Measurements from ENCODE around the gene FAM120A.
"Not testable (repeated sequence)": the region's sequence is repeated elsewhere in the genome, so short reads cannot be mapped to it uniquely, and the experiment has no call there.

The FAM120A gene, protein sequence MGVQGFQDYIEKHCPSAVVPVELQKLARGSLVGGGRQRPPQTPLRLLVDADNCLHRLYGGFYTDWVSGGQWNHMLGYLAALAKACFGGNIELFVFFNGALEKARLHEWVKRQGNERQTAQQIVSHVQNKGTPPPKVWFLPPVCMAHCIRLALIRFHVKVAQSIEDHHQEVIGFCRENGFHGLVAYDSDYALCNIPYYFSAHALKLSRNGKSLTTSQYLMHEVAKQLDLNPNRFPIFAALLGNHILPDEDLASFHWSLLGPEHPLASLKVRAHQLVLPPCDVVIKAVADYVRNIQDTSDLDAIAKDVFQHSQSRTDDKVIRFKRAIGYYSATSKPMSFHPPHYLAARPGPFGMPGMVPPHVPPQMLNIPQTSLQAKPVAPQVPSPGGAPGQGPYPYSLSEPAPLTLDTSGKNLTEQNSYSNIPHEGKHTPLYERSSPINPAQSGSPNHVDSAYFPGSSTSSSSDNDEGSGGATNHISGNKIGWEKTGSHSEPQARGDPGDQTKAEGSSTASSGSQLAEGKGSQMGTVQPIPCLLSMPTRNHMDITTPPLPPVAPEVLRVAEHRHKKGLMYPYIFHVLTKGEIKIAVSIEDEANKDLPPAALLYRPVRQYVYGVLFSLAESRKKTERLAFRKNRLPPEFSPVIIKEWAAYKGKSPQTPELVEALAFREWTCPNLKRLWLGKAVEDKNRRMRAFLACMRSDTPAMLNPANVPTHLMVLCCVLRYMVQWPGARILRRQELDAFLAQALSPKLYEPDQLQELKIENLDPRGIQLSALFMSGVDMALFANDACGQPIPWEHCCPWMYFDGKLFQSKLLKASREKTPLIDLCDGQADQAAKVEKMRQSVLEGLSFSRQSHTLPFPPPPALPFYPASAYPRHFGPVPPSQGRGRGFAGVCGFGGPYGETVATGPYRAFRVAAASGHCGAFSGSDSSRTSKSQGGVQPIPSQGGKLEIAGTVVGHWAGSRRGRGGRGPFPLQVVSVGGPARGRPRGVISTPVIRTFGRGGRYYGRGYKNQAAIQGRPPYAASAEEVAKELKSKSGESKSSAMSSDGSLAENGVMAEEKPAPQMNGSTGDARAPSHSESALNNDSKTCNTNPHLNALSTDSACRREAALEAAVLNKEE

DNA sequence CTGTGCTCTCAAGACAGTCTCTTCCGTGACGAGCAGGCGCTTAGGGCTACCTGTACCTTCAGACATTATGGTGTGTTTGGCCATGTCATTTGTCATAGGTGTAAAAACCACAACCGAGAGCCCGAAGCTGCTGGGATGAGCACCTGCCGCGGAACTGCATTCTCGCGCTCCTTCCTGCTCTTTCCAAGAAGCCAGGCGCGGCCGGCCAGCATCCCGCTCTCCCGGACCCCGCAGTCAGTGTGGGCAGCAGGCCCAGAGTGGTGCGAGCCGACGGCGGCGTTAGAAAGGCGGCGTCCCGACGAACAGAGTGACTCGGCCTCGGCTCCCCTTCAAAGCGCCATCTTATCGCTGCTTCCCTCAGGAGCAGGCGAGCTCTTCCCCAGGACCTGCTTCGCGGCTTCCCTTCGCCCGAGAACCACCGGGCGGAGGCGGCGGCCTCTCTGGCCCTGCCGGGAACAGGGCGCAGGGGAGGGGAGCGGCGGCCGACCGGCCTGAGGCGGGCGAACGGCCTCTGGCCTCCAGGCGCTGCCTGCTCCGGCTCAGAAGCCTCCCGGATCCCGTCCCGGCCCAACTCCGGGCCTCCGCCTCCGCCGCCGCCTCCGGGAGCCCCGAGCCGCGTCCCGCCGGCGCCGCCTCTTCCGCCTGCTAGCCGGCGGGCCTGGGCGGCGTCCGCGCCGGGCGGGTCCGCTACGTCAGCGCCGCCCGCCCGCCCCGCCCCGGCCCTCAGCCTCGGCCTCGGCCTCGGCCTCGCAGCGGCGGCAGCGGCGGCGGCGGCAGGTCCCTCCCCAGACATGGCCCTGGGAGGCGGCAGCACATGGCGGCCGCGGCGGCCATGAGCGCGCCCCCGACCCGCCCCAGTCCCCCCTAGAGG, at the start of gene FAM120A:
Gene FAM120A (plus strand): TSS at position 741 of the 871 bp plus-strand sequence. CDS start 231 bp downstream, outside the sequence.
- DNase-seq: peak; percentile 77

DNA sequence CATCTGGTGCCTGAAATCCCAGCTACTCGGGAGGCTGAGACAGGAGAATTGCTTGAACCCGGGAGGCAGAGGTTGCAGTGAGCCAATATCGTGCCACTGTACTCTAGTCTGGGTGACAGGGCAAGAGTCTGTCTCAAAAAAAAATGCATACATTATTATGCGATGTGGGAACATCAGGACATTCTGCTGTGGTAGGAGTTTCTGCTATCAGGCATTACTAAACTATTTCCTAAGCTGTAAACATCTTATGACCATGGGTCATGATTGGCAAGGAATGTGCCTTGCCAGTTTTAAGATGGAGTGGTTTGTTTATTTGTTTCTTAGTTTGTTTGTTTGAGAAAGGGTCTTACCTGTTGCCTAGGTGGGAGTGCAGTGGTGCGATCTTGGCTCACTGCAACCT, 45.1 kb upstream of the FAM120A start:
- no peak for DNase-seq

DNA sequence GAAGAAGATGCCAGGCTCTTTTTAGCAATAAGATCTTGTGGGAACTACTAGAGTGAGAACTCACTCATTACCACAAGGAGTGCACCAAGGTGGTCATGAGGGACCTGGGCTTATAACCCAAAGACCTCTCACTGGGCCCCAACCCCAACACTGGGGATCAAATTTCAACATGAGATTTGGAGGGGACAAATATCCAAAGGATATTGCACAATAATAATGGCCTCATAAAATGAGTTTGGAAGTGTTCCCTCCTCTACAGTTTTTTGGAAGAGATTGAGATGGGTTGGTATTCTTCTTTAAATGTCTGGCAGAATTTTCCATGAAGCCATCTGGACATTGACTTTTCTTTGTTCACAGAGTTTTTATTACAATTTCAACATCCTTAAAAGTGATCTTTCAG, 38.0 kb upstream of the FAM120A start:
- no peak for DNase-seq

DNA sequence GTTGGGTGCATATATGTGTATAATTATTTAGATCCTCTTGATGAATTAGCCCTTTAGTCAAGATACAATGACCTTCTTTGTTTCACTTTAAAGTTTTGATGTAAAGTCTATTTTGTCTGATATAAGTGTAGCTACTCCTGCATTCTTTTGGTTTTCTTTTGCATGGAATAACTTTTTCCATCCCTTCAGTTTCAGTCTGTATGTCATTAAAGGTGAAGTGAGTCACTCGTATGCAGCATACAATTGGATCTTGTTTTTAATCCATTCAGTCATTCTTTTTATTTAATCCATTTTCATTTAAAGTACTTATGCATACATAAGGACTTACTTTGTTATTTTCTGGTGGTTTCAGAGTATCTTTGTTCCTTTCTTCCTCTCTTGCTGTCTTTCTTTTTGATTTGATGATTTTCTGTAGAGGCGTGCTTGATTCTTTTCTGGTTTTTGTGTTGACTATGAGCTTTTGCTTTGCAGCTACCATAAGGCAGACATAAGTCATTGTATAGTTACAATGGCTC, 36.3 kb upstream of the FAM120A start:
- no peak for DNase-seq

DNA sequence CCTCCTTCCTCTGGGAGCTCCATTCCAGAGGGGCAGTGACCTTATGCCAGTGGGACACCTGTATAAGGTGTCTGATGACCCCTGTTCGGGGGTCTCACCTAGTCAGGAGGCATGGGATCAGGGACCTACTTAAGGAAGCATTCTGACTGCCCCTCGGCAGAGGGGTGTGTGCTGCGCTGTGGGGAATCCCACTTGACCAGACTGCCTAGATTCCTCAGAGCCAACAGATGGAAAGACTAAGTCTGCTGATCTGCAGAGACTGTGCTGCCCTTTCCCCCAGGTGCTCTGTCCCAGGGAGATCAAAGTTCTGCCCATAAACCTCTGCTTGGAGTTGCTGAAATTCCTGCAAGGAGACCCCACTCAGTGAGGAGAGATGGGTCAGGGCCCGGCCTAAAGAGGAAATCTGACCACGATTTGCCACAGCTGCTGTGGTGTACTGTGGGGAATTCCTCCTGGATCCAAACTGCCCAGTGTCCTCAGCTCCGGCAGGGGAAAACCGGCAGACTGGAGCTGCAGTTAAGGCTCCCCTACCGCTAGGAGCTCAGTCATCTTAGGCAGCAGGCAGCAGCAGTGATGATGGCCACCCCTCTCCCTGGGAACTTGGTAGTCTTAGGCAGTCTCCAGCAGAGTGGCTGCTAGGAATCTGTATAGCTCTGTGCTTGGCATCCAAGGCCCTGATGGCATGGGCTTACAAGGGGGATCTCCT, 34.8 kb upstream of the FAM120A start:
- no peak for DNase-seq

DNA sequence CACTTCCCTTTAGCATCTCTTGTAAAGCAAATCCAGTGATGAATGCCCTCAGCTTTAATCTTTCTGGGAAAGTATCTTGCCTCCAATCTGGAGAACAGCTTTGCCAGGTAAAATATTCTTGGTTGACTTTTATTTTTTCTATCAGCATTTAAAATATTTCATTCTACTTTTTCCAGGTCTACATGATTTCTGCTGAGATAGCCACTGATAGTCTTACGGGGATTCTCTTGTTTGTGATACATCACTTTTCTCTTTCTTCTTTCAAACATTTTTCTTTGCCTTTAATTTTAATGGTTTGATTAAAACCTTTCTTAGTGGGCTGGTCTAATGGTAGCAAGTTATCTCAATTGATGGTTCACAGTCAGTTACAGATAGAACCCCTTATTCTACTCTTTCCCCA, 33.9 kb upstream of the FAM120A start:
- DNase-seq: no peak

DNA sequence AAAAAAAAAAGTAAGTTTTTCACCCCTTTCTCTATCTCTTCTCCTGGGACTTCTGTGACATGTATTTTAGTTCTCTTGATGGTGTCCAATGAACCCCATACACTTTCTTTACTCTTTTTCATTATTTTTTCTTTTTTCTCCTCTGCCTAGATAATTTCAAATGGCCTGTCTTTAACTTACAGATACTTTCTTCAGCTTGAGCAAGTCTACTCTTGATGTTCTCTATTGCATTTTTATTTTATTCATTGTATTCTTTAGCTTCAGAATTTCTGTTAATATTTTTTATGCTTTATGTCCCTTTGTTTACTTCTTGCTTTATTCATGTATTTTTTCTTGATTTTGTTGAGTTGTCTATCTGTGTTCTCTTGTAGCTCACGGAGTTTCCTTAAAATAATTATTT, 32.5 kb upstream of the FAM120A start:
- DNase-seq: no peak

DNA sequence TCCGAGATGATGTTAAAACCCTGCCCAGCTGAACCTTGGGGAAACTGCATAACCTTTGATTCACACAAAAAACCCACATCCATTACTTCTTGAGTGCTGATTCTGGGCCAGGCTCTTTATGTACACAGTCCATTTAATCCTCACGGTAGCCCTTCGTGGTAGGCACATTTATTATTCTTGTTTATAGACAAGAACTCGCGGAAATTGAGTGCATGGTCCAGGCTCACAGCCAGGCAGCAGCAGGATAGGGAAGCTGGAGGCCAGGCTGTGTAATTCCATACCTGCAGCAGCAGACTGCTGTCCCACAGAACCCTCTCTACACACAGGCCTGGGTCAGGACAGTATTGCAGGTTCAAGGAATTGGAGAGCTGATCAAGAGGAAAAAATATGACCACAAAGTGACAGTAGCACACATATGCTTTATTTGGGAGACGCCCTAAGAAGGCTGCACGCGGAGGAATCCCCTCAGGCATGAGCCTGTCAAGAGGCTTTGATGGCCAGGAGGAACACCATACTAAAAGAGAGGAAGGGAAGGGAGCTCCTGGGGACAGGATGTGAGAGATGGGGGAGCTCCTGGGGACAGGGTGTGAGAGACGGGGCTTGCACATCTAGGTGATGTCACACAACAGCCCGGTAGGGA, 28.4 kb upstream of the FAM120A start:
- DNase-seq: no peak

DNA sequence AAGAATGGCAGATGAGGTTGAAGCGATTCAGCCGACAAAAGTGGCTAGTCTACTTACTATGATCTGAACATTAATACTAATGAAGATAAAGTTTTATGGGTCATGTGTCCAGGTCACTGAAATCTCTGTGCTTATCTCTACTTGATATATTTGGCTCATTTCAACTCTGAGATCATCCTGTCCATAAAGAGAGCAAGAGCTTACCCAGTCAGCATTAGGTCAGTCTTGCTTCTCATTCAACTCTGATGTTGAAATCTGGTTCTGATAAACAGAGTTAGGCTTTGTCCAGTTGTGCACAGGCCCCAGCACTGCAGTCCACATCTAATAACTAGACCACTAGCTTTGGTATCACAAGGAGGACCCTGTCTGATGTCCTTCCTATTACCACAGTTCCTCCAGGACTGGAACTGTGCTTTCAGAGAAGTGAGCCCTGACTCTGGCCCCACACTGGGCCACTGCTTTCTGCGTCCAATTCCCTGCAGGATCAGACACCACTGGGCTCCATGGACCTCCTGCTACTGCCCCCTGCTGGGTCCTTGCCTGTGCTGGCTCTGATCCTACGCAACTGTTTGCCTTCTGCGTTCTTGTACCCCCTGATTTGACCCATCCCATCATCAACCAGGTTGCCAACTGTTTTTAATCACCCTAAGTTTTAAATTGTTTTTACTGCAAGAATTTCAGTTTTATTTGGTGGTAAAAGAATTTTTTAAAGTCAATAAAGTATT, 23.7 kb upstream of the FAM120A start:
- no peak for DNase-seq

DNA sequence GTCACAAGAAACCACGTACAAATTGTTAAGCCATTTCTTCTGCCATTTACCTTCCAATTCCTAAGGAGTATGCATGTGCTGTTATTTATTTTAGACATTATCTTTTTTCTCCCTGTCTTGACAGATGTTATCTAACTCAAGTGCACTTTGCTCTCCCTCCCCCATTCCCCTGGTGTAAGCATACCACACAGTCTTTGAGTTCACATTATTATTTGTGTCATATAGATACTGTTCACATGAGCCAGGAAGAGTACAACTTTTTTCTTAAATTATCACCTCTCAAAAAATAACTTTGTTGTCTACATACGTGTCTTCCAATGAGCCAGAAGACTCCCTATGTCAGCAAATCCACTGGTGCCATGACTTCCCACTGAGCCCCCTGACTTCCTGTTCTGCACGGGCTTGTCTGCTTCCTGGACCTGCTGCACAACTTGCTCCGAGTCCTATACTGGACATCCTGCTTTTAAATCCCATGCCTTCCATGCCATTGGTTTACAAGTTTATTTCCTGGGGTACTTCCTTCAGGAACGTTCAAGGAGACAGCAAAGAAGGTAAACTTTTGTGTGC, 19.9 kb upstream of the FAM120A start:
- DNase-seq: no peak

DNA sequence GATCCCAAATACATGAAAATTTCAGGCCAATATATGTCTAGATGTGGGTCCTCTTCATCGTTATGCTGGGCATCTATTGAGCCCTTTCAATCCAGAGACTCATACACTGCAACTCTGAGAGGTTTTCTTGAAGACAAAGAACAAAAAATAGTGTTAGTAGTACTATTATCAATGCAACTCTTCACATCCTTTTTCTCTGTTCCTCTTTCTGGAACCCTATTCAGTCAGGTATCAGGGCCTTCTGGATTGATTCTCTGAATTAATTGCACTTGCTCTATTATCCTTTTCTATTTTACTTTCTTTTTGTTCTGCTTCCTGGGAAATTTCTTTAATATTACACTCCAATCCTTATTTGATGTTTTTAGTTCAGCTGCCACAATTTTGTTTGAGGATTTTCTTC, 18.5 kb upstream of the FAM120A start:
- DNase-seq: no peak

DNA sequence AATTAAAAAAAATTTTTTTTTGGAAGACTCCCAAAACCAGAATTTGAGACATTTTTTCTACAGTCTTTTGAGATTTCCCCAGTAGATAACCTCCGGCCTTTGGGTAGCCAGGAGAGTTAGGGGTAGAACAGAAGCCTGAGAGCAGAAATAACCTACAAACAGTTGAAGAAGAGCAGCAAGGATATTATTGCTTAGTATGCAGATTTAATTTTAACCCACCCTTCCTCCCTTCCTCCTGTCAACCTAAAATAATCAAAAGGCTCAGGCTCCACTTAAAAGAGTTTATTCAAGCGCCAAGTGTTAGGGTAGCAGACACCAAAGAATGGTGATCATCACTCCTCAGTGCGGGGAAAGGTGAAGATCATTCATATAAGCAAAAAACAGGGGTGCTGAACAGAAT, 17.4 kb upstream of the FAM120A start:
- no peak for DNase-seq

DNA sequence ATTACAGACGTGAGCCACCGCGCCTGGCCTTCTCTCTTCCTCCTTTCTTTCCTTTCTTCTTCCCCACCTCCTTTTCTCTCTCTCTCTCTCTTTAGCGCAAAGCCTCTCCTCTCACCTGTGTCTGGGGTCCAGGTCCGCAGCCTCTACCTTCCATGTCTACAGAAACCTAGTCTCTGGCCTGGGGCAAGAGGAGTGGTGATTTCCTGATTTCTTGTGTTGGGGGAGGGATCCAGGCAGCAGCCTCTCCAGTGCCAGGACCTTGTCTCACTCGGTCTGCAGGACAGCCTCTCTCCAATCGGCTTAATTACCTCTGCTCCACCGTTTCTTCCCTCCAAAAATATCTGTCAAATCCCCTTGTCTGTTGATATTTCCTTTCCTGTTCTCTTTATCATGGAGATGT, 16.1 kb upstream of the FAM120A start:
- no peak for DNase-seq

DNA sequence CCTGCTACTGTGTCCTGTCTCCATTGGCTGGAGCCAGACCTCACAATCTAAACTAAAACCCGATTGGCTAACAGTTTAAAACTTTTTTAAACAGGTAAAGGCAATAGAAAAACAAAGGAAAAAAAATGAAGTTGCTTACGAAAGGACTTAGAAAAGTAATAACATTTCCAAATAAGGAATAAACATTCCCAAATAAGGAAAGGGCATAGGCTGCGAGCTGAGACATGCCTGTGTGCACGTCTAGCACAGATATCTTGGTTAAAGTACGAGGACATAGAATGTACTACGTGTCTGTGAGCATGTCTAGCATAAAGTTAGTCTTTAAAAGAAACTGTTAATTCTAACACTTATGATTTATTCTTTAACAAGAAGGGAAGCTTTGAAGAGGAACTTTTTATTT, 15.3 kb upstream of the FAM120A start:
- no peak for DNase-seq

DNA sequence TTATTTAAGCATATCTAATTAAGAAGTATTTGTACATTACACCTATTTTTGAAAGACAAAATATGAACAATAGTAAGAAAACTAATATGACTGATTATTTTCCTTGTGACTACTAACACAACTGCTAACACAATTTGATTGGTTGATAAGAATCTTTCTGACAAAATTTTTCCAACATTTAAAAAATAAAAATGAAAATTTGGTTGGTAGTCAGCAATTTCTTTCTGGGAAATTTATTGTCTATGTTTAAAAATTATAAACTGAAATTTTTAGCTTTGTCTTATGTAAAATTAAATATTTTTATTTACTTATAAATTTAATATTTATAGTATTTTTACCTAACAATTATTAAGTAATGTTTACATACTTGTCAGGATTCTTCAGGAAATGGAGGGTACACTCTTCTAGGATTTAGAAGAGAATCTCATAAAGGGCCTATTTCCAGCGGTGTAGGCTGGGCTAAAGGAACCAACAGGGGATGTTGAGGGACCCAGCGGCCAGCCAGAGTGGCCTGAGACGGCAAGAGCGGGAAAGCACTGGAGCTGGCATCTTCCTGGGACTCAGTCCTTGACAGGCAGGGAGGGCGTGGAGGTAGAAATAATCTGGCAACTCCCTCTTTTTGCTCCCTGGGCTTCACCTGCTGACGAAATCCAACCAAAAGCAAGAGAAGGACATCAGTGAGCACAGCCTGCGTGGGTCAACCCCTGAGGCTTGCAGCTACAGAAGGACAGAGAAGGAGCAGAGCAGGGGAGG, 14.7 kb upstream of the FAM120A start:
- DNase-seq: no peak

DNA sequence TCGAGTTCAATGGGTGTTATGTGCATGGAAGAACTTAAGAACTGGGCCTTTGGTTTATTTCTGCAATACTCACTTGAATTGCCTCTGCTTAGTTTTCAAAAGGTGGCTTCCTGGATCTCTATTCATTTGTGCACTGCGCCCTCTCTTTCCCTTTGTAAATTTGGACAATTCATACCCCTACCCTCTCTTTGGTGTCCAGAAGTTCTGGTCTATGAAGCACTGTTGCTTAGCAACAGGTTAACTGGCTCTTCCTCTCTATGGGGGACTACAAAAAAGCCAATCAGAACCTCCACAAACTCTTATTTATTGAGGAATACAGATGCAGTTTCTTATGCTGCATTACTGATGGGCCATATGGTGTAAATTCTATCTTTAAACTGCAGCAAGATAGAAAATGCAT, 13.5 kb upstream of the FAM120A start:
- no peak for DNase-seq

DNA sequence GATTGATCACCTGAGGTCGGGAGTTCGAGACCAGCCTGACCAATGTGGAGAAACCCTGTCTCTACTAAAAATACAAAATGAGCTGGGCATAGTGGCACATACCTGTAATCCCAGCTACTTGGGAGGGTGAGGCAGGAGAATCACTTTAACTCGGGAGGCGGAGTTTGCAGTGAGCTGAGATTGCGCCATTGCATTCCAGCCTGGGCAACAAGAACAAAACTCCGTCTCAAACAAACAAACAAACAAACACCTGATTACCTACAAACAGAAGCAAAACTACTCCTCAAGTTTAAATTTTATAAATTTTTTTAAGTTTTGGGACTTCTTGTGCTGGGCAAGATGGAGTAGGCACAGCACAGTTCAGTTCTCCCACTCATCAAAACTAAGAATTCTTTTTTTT, 12.2 kb upstream of the FAM120A start:
- DNase-seq: not testable (repeated sequence)

DNA sequence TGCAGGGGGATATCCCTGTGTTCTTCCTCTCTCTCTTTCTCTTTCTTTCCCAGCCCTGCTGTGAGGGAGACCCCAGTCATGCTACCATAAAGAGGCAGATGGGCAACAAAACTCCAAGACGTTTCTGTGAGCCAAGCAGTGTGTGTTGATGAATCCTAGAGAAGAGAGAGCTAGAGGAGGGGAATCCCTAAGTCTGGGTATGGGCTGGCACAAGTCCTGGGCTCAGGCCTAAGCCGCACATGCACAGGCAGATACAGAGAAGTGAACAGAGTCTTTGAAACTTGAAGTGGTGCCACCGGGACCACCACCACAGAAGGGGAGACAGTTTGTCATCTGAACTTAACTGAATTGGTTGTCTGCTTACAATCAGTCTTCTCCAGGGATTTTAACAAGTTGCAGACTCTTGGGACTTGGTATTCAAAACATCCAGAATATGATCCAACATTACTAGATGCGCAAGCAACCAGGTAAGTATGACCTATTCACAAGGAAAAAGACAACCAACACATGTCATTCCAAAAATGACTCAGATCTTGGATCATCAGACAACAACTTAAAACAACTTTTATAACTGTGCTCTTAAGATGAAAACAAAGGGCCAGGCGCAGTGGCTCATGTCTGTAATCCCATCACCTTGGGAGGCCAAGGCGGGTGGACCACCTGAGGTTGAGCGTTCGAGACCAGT, 10.4 kb upstream of the FAM120A start:
- no peak for DNase-seq

DNA sequence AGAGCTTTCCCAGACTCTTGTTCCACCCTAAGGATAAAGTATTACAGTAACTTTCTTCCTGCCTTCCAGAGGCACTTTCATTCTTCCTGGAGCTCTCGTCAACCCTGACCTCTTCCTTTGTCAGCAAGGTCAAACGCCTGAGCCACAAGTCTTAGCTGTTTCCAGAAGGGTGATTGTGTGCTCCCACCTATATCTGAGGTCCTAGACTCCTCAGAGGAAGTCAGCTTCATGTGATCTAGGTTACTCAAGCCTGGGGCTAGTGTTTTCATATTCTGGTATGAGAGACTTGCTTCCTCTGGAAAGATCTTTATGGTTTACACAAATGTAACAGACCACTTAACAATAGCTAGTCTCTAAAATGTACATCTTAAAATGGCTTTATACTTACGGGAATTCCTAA, 5.4 kb upstream of the FAM120A start:
- DNase-seq: no peak
